ENCODE data around the gene MLX.

- TF ChIP-seq CTCF (conservative IDR thresholded peaks at IDR 0.05 in 1 of 2, IDR thresholded peaks at IDR 0.05 in 1 of 2; ENCODE audit: extremely low read depth in 1 of 2, insufficient read depth in 1 of 2, low read depth in 1 of 2, low read length in 2 of 2) (peak in 1 of 2 donors; percentile 43), EZH2 (IDR thresholded peaks at IDR 0.05; ENCODE audit: borderline replicate concordance, low read length) (no peak)
These were observed 13.6 kb upstream of the MLX start for GRCh38 chr17:42553161-42553818.

All from mammary epithelial cell (primary cell).